Activated CD8-positive, alpha-beta memory T cell treated with anti-CD3 and anti-CD28 coated beads, Interleukin-2, amount 50 U/mL, for 24 hours (primary cell): Measurements from ENCODE around the gene ZNF792.
"Not testable (repeated sequence)": the region's sequence is repeated elsewhere in the genome, so short reads cannot be mapped to it uniquely, and the experiment has no call there.

Experiments used
- DNase-seq: peaks from one replicate; pipeline ENCODE4 v3.0.0-alpha.2; 2020; ENCODE audit errors: extremely low read depth

Gene ZNF792

GRCh38 chr19:34963573-34964406, at the start of gene ZNF792:
Gene ZNF792 (minus strand): TSS chr19:34964229. CDS start chr19:34963662, 567 bp downstream.
- DNase-seq, result no peak

- peak; percentile 63 for DNase-seq
Measured at GRCh38 chr19:35013041-35013819, 49.2 kb upstream of the ZNF792 start.

- no peak for DNase-seq
Measured at GRCh38 chr19:35011737-35012682, 48.0 kb upstream of the ZNF792 start.

GRCh38 chr19:35011091-35011689, 47.2 kb upstream of the ZNF792 start:
- no peak for DNase-seq

- DNase-seq, result no peak
Measured at GRCh38 chr19:35009424-35010415, 45.7 kb upstream of the ZNF792 start.

- DNase-seq, result no peak
Measured at GRCh38 chr19:35008891-35009341, 44.9 kb upstream of the ZNF792 start.

- not testable (repeated sequence) for DNase-seq
Measured at GRCh38 chr19:35007427-35007826, 43.4 kb upstream of the ZNF792 start.

- no peak for DNase-seq
Measured at GRCh38 chr19:35006999-35007365, 43.0 kb upstream of the ZNF792 start.

- DNase-seq, result no peak
Measured at GRCh38 chr19:35006342-35006998, 42.4 kb upstream of the ZNF792 start.

GRCh38 chr19:35006007-35006341, 41.9 kb upstream of the ZNF792 start:
- not testable (repeated sequence) for DNase-seq

- DNase-seq, result no peak
Measured at GRCh38 chr19:35005256-35005977, 41.4 kb upstream of the ZNF792 start.

- no peak for DNase-seq
Measured at GRCh38 chr19:35004517-35005255, 40.7 kb upstream of the ZNF792 start.

GRCh38 chr19:35002037-35002535, 38.1 kb upstream of the ZNF792 start:
- DNase-seq, result no peak

- peak; percentile 34 for DNase-seq
Measured at GRCh38 chr19:35000647-35001501, 36.8 kb upstream of the ZNF792 start.

GRCh38 chr19:35000338-35000646, 36.3 kb upstream of the ZNF792 start:
- DNase-seq, result no peak

GRCh38 chr19:34999498-35000337, 35.7 kb upstream of the ZNF792 start, which contains the start of gene GRAMD1A:
Gene GRAMD1A (plus strand): TSS chr19:35000323. CDS start chr19:35000479, 156 bp downstream.
- no peak for DNase-seq
